ENCODE results near the gene NLRP6. TPM values are rescaled to one million over a fixed set of nuclear protein-coding genes. Genes with fewer than 3 reads are reported as not detected.

NLRP6 gene
- not detected in 2 replicates for total RNA-seq

GRCh38 chr11:278001-278951, at the start of gene NLRP6:
Gene NLRP6, plus strand, starts transcription at chr11:278407. Its CDS starts 163 bp downstream, at chr11:278570.

DNA sequence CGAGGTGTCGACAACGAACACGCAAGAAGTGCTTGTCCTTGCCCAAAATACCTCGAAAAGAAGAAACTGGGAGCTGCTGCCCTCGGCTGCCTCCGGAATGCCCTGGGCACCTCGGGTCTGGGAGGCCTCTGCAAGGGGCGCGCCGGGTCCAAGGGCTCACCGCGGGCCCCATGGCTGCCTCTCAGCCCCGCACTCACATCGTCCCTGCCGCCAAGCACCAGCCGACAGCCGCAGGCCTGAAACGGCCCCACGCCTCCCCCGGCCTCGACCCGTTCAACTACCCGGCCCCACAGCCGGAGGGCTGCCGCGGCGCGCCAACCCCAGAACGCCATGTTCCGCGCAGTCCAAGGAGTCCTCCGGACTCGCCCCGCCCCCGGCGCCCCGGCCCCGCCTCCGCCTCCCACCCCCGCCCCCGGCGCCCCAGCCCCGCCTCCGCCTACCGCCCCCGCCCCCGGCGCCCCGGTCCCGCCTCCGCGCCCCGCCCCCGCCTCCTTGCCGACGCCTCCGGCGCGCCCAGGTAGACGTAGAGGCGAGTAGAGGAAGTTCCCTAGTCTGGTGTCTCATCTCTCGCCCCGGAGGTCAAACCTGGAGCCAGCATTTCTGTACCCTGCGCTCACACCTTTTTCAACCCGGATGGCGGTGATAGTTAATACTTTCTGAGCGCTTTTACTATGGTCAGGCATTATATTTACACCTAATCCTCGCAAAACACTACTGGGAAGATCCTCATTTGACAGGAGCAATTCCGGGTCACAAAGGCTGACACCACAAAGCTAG, 42.0 kb upstream of the NLRP6 start, which contains the start of gene SIRT3:
SIRT3 (minus strand) TSS at position 346 of the 777 bp plus-strand sequence; CDS start at position 332, 14 bp downstream.

GRCh38 chr11:236774-237767, 41.1 kb upstream of the NLRP6 start, which contains the start of gene PSMD13:
Gene PSMD13, plus strand, starts transcription at chr11:236976. Its CDS starts 74 bp downstream, at chr11:237050.

DNA sequence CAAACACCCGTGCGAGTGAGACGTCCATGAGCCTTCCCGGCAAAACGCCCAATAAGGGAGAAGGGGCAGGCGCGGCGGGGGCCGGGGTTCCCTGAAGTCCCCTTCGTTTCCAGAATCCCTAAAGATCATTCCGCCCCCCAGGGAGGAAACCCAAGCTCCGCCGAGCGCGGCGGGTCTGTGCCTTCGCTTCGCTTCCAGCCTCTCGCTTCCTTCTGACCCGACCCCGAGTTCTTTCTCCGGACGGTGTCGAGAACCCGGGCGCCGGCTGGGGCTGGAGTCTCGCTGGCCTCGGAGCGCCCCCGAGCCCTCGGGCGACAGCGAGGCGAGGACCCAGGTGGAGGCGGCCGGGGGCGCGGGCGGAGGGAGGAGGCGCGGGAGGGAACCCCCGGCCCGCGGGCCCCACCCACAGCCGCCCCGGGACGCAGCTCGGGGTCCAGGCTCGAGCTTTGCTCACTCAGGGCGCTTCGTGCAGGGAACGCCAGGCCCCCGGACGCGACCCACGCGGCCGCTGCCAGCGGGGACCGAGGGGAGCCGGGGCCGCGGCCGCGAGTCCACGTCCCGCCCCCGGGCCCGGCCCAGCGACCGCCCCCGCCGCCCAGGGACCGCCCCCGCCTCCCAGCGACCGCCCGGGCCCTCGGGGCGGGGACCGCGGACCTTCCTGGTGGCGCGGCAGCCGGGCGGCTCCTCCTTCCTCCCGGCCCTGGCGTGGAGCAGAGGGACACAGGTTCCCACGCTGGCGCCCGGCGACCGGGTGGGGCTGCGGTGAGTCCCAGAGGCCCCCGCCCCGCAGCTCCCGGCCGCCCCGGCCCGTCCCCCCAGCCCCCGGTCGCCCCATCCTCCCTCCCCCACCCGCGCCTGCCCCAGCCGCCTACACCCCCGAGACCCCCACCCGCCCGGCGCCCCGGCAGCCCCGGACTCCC, 10.5 kb downstream of the NLRP6 start, which contains the start of gene PGGHG:
PGGHG (plus strand) TSS at position 649 of the 920 bp plus-strand sequence. CDS start 691 bp downstream, outside the sequence.

GRCh38 chr11:299081-299891, 21.1 kb downstream of the NLRP6 start, which contains the start of gene IFITM5:
Gene IFITM5, minus strand, starts transcription at chr11:299526. Its CDS starts 36 bp downstream, at chr11:299490.

DNA sequence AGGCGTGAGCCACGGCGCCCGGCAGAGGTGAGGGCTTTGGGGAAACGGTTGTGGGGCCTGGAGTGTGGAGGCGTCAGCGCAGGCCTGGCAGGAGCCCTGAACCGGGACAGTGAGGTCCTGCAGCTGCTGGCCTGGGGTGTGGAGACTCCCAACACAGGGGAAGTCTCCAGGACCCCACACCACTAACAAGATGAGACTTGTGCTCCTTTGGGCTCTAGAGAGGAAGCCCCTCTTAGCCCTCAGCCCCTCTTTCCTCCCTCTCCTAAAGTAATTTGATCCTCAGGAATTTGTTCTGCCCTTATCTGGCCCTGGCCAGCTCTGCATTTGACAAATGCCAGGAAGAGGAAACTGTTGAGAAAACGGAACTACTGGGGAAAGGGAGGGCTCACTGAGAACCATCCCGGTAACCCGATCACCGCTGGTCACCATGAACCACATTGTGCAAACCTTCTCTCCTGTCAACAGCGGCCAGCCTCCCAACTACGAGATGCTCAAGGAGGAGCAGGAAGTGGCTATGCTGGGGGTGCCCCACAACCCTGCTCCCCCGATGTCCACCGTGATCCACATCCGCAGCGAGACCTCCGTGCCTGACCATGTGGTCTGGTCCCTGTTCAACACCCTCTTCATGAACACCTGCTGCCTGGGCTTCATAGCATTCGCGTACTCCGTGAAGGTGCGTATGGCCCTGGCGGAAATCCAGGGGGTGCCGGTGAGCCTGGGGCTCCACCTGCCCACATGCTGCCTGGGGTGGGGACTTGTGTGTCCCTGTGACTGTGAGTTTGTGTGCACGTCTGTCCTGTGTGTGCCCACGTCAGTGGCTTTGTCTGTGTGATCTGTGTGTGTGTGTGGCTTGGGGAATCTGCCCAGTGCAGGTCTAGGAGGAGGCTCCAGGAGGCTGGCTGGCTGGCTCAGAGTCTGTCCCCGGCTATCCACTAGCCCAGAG, 29.8 kb downstream of the NLRP6 start, which contains the start of gene IFITM2:
IFITM2 (plus strand) TSS at position 51 of the 943 bp plus-strand sequence; CDS start at position 428, 377 bp downstream.

DNA sequence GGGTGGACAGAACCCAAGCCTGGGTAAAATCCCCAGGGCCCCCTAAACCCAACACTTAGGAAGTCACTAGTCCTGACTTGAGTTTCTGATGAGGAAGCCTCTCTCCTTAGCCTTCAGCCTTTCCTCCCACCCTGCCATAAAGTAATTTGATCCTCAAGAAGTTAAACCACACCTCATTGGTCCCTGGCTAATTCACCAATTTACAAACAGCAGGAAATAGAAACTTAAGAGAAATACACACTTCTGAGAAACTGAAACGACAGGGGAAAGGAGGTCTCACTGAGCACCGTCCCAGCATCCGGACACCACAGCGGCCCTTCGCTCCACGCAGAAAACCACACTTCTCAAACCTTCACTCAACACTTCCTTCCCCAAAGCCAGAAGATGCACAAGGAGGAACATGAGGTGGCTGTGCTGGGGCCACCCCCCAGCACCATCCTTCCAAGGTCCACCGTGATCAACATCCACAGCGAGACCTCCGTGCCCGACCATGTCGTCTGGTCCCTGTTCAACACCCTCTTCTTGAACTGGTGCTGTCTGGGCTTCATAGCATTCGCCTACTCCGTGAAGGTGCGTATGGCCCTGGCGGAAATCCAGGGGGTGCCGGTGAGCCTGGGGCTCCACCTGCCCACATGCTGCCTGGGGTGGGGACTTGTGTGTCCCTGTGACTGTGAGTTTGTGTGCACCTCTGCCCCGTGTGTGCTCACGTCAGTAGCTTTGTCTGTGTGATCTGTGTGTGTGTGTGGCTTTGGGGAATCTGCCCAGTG, 35.8 kb downstream of the NLRP6 start, which contains the start of gene IFITM1:
IFITM1 (plus strand) TSS at position 254 of the 767 bp plus-strand sequence; CDS start at position 385, 131 bp downstream.

Other genes with a start within 250 kb of the NLRP6 start
- gene SCGB1C1, start 85.3 kb upstream of the NLRP6 start, total RNA-seq = not detected in 2 replicates
- 26.3 and 33.6 TPM in 2 replicates for gene BET1L, start 71.0 kb upstream of the NLRP6 start, total RNA-seq
- 71.2 and 82.5 TPM in 2 replicates for gene RIC8A, start 70.7 kb upstream of the NLRP6 start, total RNA-seq
- gene SIRT3, start 42.1 kb upstream of the NLRP6 start, total RNA-seq = 9.8 and 15.2 TPM in 2 replicates
- 94.1 and 119 TPM in 2 replicates for gene PSMD13, start 41.4 kb upstream of the NLRP6 start, total RNA-seq
- 9.8 and 16.9 TPM in 2 replicates for gene PGGHG, start 10.7 kb downstream of the NLRP6 start, total RNA-seq
- gene IFITM5, start 21.1 kb downstream of the NLRP6 start, total RNA-seq = not detected in 2 replicates
- 312 and 572 TPM in 2 replicates for gene IFITM2, start 29.4 kb downstream of the NLRP6 start, total RNA-seq
- gene IFITM1, start 35.6 kb downstream of the NLRP6 start, total RNA-seq = 300 and 328 TPM in 2 replicates
- 559 and 914 TPM in 2 replicates for gene IFITM3, start 42.5 kb downstream of the NLRP6 start, total RNA-seq
- 3.0 and 28.3 TPM in 2 replicates for gene B4GALNT4, start 91.1 kb downstream of the NLRP6 start, total RNA-seq
- gene PKP3, start 115.8 kb downstream of the NLRP6 start, total RNA-seq = 1.9 and 11.9 TPM in 2 replicates
- 45.2 and 50.6 TPM in 2 replicates for gene SIGIRR, start 136.6 kb downstream of the NLRP6 start, total RNA-seq
- not detected in 2 replicates for gene ANO9, start 163.6 kb downstream of the NLRP6 start, total RNA-seq
- 65.9 and 71.3 TPM in 2 replicates for gene PTDSS2, start 171.9 kb downstream of the NLRP6 start, total RNA-seq
- gene RNH1, start 228.8 kb downstream of the NLRP6 start, total RNA-seq = 401 and 651 TPM in 2 replicates